CD4-positive, CD25-positive, alpha-beta regulatory T cell (primary cell): ENCODE measurements around the gene PLCG2. TPM values are rescaled to one million over a fixed set of nuclear protein-coding genes. Genes with fewer than 3 reads are reported as not detected.
"Not testable (repeated sequence)": the region's sequence is repeated elsewhere in the genome, so short reads cannot be mapped to it uniquely, and the experiment has no call there.

Experiments used
- ATAC-seq, 2 donors: fragments of 150-1000 bp; cut with Tn5 transposase; one replicate each; pipeline ENCODE4 v1.10.0; 2021; ENCODE audit warnings: low read depth in 2 of 2, moderate number of reproducible peaks in 2 of 2, moderate library complexity in 1 of 2
- DNase-seq, 3 donors: peaks; one replicate each; pipeline versions ENCODE4 v3.0.0 to v3.0.0-alpha.2; 2012 to 2022; ENCODE audit warnings: mixed read lengths in 1 of 3
- H3K27ac ChIP-seq: one replicate; pipeline ENCODE4 v1.7.0; 2013; ENCODE audit warnings: mild to moderate bottlenecking, low read length; ENCODE audit not compliant: insufficient read depth, poor library complexity, severe bottlenecking
- H3K27me3 ChIP-seq: one replicate; pipeline ENCODE4 v1.7.0; 2013; ENCODE audit warnings: low read length; ENCODE audit not compliant: control insufficient read depth, insufficient read depth
- H3K36me3 ChIP-seq: one replicate; pipeline ENCODE4 v1.7.0; 2013; ENCODE audit warnings: mild to moderate bottlenecking, low read length, moderate library complexity; ENCODE audit not compliant: control insufficient read depth, insufficient read depth
- H3K4me1 ChIP-seq: 2 replicates; pipeline ENCODE4 v1.7.0; 2013; ENCODE audit warnings: mild to moderate bottlenecking, low read length; ENCODE audit not compliant: insufficient read depth, control insufficient read depth, poor library complexity, severe bottlenecking
- H3K4me3 ChIP-seq: one replicate; pipeline ENCODE4 v1.7.0; 2013; ENCODE audit warnings: low read depth, mild to moderate bottlenecking, low read length, moderate library complexity
- H3K9me3 ChIP-seq, 2 experiments: 1 replicate in 1 of 2; 2 replicates in 1 of 2; pipeline ENCODE4 v1.7.0; 2013; ENCODE audit warnings: low read length in 2 of 2, mild to moderate bottlenecking in 1 of 2, moderate library complexity in 1 of 2; ENCODE audit not compliant: control insufficient read depth in 2 of 2
- H3K27ac Mint-ChIP-seq, 3 donors: one replicate each; pipeline ENCODE4 v1.8.0; 2020 to 2022; ENCODE audit warnings: mild to moderate bottlenecking in 3 of 3, mixed read lengths in 3 of 3, moderate library complexity in 2 of 3
- H3K27me3 Mint-ChIP-seq: one replicate; pipeline ENCODE4 v1.8.0; 2022; ENCODE audit warnings: mild to moderate bottlenecking, mixed read lengths
- H3K36me3 Mint-ChIP-seq: one replicate; pipeline ENCODE4 v1.8.0; 2020; ENCODE audit warnings: mixed read lengths
- H3K4me1 Mint-ChIP-seq, 4 donors: one replicate each; pipeline ENCODE4 v1.8.0; 2020 to 2022; ENCODE audit warnings: mixed read lengths in 4 of 4, mild to moderate bottlenecking in 1 of 4
- H3K4me3 Mint-ChIP-seq, 4 donors: one replicate each; pipeline ENCODE4 v1.8.0; 2020 to 2022; ENCODE audit warnings: mild to moderate bottlenecking in 4 of 4, mixed read lengths in 4 of 4, moderate library complexity in 3 of 4
- H3K9me3 Mint-ChIP-seq, 7 donors: one replicate each; pipeline ENCODE4 v1.8.0; 2020 to 2022; ENCODE audit warnings: mixed read lengths in 7 of 7, mild to moderate bottlenecking in 3 of 7, moderate library complexity in 2 of 7
- polyA plus RNA-seq, 4 donors: library from polyadenylated mRNA; unstranded; fragments of 300-500 nt; fragmentation: Illumina TruSeq; gene quantifications; one replicate each; pipeline ENCODE4 v1.2.3, GENCODE V29; 2021
- total RNA-seq: library from RNA; stranded (reverse); gene quantifications from one replicate; pipeline ENCODE4 v1.2.3, GENCODE V29; 2022

PLCG2 gene
- total and polyA plus RNA-seq, 5 donors from 2014 or later: 0.59 to 3.8 (median 1.3) TPM; not detected in 1

DNA sequence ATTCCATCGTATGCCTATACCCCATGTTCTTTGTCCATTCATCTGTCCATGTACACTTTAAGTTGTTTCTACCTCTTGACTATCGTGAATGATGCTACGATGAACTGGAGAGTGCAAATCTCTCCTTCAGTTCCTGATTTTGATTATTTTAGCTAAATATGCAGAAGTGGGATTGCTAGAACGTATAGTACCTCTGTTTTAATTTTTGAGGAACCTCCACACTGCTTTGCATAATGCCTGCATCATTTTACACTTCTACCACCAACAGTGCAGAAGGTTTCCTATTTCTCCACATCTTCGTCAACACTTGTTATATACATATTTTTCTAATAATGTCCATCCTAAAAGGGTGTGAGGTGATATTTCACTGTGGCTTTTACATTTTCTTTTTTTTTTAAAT is 188.3 kb downstream of the PLCG2 start:
- ATAC-seq (no peak), DNase-seq (no peak)
- H3K4me1 ChIP-seq: no peaks in the 10 kb centered on the region
- peaks cover 6 to 11% of the 10 kb centered on the region in 2 experiments for H3K9me3 ChIP-seq
- Mint-ChIP-seq H3K4me1 (no peaks in the 10 kb centered on the region), H3K36me3 (no peaks in the 10 kb centered on the region), H3K9me3 (peaks cover 1 to 9% (median 5%) of the 10 kb centered on the region in 7 donors), H3K27me3 (peaks cover 16% of the 10 kb centered on the region), H3K4me3 (no peak overlapping the region), H3K27ac (no peak overlapping the region)
- H3K36me3 ChIP-seq: no peaks in the 10 kb centered on the region
- H3K4me3 ChIP-seq: no peak overlapping the region
- H3K27me3 ChIP-seq: no peaks in the 10 kb centered on the region
- H3K27ac ChIP-seq: no peak overlapping the region

DNA sequence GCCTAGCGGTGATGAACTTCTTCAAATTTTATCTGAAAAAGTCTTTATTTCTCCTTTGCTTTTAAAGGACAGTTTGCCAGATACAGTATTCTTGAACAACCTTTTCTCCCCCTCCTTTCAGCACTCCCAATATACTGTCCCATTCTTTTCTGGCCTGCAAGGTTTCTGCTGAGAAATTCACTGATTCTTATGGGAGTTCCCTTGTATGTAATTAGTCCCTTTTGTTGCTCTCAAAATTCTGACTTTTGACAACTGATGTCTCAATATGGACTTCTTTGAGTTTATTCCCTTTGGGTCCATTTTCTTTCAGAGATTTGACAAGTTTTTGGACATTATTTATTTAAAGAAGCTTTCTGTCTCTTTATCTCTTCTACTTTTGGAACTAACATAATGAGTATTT is 192.8 kb downstream of the PLCG2 start:
- no peaks in the 10 kb centered on the region for H3K36me3 Mint-ChIP-seq
- no peaks in the 10 kb centered on the region for H3K4me1 Mint-ChIP-seq
- no peaks in the 10 kb centered on the region for H3K4me1 ChIP-seq
- no peak overlapping the region for H3K27ac Mint-ChIP-seq
- H3K4me3 Mint-ChIP-seq: no peak overlapping the region
- H3K9me3 Mint-ChIP-seq: peaks cover 3 to 23% (median 11%) of the 10 kb centered on the region in 7 donors
- peaks cover 16% of the 10 kb centered on the region for H3K27me3 Mint-ChIP-seq
- no peak for ATAC-seq
- H3K27ac ChIP-seq: no peak overlapping the region
- H3K36me3 ChIP-seq: no peaks in the 10 kb centered on the region
- H3K4me3 ChIP-seq: no peak overlapping the region
- DNase-seq: no peak
- H3K9me3 ChIP-seq: peaks cover 6 to 12% of the 10 kb centered on the region in 2 experiments
- H3K27me3 ChIP-seq: no peaks in the 10 kb centered on the region

DNA sequence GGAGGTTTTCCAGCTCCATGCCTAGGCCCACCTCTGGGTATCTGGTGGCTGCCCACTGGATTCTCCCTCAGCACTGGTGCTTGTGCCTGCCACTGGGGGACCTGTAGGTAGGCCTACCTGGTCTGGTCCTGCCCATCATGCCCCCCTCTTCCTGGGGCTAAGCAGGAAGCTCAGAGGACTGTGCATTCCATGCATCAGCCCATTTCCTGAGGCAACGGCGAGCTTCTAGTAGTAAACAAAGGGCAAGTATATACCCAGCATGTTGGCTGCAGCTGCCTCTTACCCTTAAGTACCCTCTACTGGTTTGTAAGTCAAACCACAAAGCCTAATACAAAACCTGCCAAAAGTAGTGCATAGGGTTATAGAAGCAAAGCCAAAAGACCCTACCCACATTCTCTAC is 194.6 kb downstream of the PLCG2 start:
- Mint-ChIP-seq H3K4me1 (no peaks in the 10 kb centered on the region), H3K9me3 (peaks cover 0 to 23% (median 11%) of the 10 kb centered on the region in 7 donors), H3K36me3 (no peaks in the 10 kb centered on the region), H3K27ac (no peak overlapping the region), H3K4me3 (no peak overlapping the region), H3K27me3 (peaks cover 9% of the 10 kb centered on the region)
- no peaks in the 10 kb centered on the region for H3K27me3 ChIP-seq
- no peak overlapping the region for H3K4me3 ChIP-seq
- no peaks in the 10 kb centered on the region for H3K36me3 ChIP-seq
- ATAC-seq (no peak), DNase-seq (no peak)
- H3K27ac ChIP-seq: no peak overlapping the region
- H3K4me1 ChIP-seq: no peaks in the 10 kb centered on the region
- peaks cover 6 to 12% of the 10 kb centered on the region in 2 experiments for H3K9me3 ChIP-seq

DNA sequence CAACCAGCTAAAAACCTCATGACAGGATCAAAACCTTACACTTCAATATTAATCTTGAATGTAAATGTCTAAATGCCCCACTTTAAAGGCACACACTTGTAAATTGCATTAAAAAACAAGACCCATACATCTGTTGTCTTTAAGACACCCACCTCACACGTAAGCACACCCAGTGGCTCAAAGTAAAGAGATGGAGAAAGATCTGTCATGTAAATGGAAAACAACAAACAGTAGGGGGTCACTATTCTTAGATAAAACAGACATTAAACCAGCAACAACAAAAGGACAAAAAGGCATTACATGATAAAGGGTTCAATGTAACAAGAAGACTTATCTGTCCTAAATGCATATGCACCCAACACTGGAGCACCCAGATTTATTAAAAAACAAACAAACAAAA is 196.5 kb downstream of the PLCG2 start:
- H3K36me3 ChIP-seq: no peaks in the 10 kb centered on the region
- H3K27ac Mint-ChIP-seq: peak overlapping the region in 1 of 3 donors; percentile 5
- peaks cover 7% of the 10 kb centered on the region for H3K27me3 Mint-ChIP-seq
- H3K4me3 ChIP-seq: no peak overlapping the region
- no peaks in the 10 kb centered on the region for H3K4me1 Mint-ChIP-seq
- peaks cover 0 to 23% (median 9%) of the 10 kb centered on the region in 7 donors for H3K9me3 Mint-ChIP-seq
- DNase-seq: no peak
- no peak overlapping the region for H3K4me3 Mint-ChIP-seq
- H3K36me3 Mint-ChIP-seq: no peaks in the 10 kb centered on the region
- H3K9me3 ChIP-seq: peaks cover 6 to 12% of the 10 kb centered on the region in 2 experiments
- H3K27me3 ChIP-seq: no peaks in the 10 kb centered on the region
- ATAC-seq: no peak
- H3K4me1 ChIP-seq: no peaks in the 10 kb centered on the region
- H3K27ac ChIP-seq: no peak overlapping the region

DNA sequence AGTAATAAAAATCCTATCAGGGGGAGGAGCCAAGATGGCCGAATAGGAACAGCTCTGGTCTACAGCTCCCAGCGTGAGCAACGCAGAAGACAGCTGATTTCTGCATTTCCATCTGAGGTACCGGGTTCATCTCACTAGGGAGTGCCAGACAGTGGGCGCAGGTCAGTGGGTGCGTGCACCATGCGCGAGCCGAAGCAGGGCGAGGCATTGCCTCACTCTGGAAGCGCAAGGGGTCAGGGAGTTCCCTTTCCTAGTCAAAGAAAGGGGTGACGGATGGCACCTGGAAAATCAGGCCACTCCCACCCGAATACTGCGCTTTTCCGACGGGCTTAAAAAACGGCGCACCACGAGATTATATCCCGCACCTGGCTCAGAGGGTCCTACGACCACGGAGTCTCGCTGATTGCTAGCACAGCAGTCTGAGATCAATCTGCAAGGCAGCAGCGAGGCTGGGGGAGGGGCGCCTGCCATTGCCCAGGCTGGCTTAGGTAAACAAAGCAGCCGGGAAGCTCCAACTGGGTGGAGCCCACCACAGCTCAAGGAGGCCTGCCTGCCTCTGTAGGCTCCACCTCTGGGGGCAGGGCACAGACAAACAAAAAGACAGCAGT is 198.3 kb downstream of the PLCG2 start:
- ATAC-seq, H3K27ac ChIP-seq: not testable (repeated sequence)
- H3K9me3 Mint-ChIP-seq: peaks cover 0 to 14% (median 7%) of the 10 kb centered on the region in 7 donors

DNA sequence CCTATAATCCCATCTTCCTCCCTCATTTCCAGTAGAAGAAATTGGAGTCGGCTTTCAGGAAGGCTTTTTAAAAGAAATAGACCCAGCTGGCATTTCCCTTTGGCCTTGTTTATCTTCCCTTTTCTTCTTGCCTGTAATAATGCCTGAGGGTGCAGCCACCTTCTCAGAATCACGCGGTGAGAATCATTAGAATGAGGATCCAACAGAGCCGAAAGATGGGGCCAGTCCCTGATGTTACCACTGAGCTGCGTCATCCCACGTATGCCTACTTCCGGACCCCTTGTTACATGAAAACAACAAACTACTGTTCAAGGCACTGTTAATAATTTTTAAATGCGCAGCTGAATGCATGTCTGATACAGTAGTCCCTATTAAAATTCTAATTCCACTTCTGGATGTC is 208.0 kb downstream of the PLCG2 start:
- no peaks in the 10 kb centered on the region for H3K27me3 Mint-ChIP-seq
- ATAC-seq (no peak), DNase-seq (no peak)
- peaks cover 0 to 2% (median 0%) of the 10 kb centered on the region in 7 donors for H3K9me3 Mint-ChIP-seq
- H3K4me1 Mint-ChIP-seq: no peaks in the 10 kb centered on the region
- H3K27ac ChIP-seq: no peak overlapping the region
- H3K9me3 ChIP-seq: no peaks in the 10 kb centered on the region
- H3K27ac Mint-ChIP-seq: no peak overlapping the region
- peaks cover 2% of the 10 kb centered on the region for H3K27me3 ChIP-seq
- no peak overlapping the region for H3K4me3 Mint-ChIP-seq
- H3K4me3 ChIP-seq: no peak overlapping the region
- H3K4me1 ChIP-seq: no peaks in the 10 kb centered on the region
- H3K36me3 Mint-ChIP-seq: no peaks in the 10 kb centered on the region
- H3K36me3 ChIP-seq: no peaks in the 10 kb centered on the region

More for the DNA sequence above, 198.3 kb downstream of the PLCG2 start:
- not testable (repeated sequence) for H3K4me3 ChIP-seq, H3K4me3 Mint-ChIP-seq, DNase-seq, H3K9me3 ChIP-seq, H3K4me1 Mint-ChIP-seq, H3K4me1 ChIP-seq, H3K36me3 Mint-ChIP-seq, H3K36me3 ChIP-seq, H3K27ac Mint-ChIP-seq, H3K27me3 Mint-ChIP-seq, H3K27me3 ChIP-seq

DNA sequence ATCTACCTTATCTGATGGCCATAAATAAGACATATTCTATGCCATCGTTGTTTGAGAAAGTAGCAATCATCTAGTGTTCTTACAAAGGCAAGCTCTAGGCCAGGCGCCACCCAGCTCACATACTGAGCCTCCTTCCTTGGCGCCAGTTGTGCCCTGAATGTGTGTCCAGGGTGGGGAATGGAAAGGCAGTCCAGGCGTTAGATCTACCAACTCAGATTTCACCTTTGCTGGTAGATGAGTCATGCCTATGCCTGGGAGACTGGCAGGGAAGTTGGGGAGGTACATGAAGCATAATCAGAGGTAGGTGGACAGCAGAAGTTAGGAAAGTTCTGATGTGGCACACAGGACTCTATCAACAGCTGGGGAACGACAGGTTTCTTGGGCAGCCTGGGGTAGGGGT is 208.6 kb downstream of the PLCG2 start:
- Histone ChIP-seq H3K4me1 (no peaks in the 10 kb centered on the region), H3K27ac (no peak overlapping the region), H3K36me3 (no peaks in the 10 kb centered on the region), H3K27me3 (peaks cover 2% of the 10 kb centered on the region), H3K4me3 (no peak overlapping the region), H3K9me3 (no peaks in the 10 kb centered on the region)
- no peaks in the 10 kb centered on the region for H3K36me3 Mint-ChIP-seq
- no peaks in the 10 kb centered on the region for H3K4me1 Mint-ChIP-seq
- no peaks in the 10 kb centered on the region for H3K27me3 Mint-ChIP-seq
- H3K4me3 Mint-ChIP-seq: no peak overlapping the region
- ATAC-seq (no peak), DNase-seq (no peak)
- no peak overlapping the region for H3K27ac Mint-ChIP-seq
- peaks cover 0 to 2% (median 0%) of the 10 kb centered on the region in 7 donors for H3K9me3 Mint-ChIP-seq

DNA sequence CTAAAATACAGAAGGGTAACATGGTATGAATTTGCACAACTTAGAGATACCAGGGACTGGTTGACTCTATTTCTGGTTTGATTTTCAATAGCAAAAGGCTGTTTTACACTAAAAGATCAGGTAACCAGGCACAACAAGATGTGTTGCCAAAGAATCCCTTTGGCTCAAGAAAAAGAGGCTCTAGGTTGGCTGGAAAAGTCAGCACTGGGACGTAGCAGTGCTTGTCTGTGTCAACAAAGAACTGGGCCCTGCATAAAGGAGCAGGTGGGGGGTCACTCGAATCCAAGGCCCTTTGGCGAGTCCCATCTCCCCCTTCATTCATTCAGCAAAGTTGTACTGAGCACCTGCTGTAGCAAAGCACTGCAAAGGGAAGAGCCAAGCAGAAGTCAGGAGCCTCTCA is 213.8 kb downstream of the PLCG2 start:
- ATAC-seq: no peak
- no peak for DNase-seq
- Histone ChIP-seq H3K9me3 (no peaks in the 10 kb centered on the region), H3K4me3 (no peak overlapping the region), H3K27ac (no peak overlapping the region), H3K4me1 (no peaks in the 10 kb centered on the region), H3K27me3 (no peaks in the 10 kb centered on the region), H3K36me3 (peaks cover 10% of the 10 kb centered on the region)
- H3K36me3 Mint-ChIP-seq: peaks cover 7% of the 10 kb centered on the region
- H3K27ac Mint-ChIP-seq: no peak overlapping the region
- no peaks in the 10 kb centered on the region for H3K9me3 Mint-ChIP-seq
- H3K4me1 Mint-ChIP-seq: no peaks in the 10 kb centered on the region
- no peaks in the 10 kb centered on the region for H3K27me3 Mint-ChIP-seq
- H3K4me3 Mint-ChIP-seq: no peak overlapping the region
